GM03348 (cell line): ENCODE data around the gene KCNIP3.
"Not testable (repeated sequence)": the region's sequence is repeated elsewhere in the genome, so short reads cannot be mapped to it uniquely, and the experiment has no call there.

Experiments used
- DNase-seq: peaks from one replicate; pipeline ENCODE4 v3.0.0; 2012; ENCODE audit warnings: low spot score

The KCNIP3 gene

GRCh38 chr2:95386031-95386430 lies 88.9 kb downstream of the KCNIP3 start:
- DNase-seq = no peak

GRCh38 chr2:95387358-95387757 lies 90.2 kb downstream of the KCNIP3 start:
- DNase-seq = no peak

- no peak for DNase-seq
These were observed 91.0 kb downstream of the KCNIP3 start for GRCh38 chr2:95388091-95388692.

GRCh38 chr2:95388856-95389244 lies 91.7 kb downstream of the KCNIP3 start:
- DNase-seq = no peak

GRCh38 chr2:95389245-95390119 lies 92.3 kb downstream of the KCNIP3 start:
- peak; percentile 93 for DNase-seq

- DNase-seq = no peak
These were observed 93.2 kb downstream of the KCNIP3 start for GRCh38 chr2:95390272-95390880.

DNA sequence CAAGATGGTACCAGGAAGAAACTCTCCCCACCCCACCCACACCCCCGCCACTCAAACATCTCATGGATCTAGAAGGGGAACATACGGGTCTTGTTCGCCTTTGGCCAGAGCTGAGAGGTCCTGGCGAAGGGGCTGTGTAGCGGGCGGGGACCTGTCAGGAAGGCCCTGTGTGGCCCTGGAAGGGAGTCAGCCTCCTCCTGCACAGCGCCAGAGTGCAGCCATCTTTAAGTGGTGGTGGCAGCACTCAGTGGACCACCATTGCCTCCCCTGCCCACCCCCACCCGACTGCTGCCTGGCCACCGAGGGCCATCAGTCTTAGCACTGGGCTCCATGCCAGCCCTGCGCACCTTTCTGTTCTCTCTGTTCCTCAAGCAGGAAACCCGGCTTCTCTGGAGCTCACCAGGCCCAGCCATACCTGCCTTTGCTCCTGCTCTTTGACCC lies 93.8 kb downstream of the KCNIP3 start:
- DNase-seq = no peak

- DNase-seq = no peak
These were observed 94.6 kb downstream of the KCNIP3 start for GRCh38 chr2:95391641-95392310.

- DNase-seq = no peak
These were observed 95.2 kb downstream of the KCNIP3 start for GRCh38 chr2:95392320-95392719.

DNA sequence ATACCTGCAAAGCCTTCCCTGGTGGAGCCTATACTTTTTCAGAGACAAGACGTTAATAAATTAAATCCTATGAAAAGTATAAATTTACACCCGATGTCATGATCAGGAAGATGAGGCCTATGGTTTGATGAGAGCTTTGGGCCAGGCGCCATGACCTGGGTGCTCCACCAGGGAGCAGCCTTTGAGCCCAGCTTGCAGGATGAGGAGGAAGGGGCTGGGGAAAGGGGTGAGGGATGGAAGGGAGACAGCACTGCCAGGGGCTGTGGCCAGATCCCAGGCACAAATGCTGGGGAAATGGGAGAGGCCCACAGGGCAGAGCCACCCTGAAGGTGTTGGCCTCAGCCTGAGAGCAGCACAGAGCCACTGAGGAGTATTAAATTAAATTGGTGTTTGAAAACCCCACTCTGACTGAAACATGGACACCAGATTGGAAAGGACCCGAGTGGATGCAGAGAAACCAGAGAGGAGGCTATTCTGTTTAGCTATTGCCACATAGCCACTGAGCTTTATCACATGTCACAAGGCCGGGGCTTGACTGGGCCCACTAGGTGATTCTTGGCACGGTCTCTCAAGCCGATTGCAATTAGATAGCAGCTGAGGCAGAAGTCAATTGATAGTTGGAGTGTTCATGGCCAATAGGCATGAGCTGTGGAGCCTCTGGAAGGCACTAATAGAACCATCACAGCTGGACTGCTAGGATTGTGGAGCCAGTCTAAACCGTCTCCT lies 95.7 kb downstream of the KCNIP3 start:
- DNase-seq = no peak

GRCh38 chr2:95393901-95394300 lies 96.8 kb downstream of the KCNIP3 start:
- no peak for DNase-seq

- no peak for DNase-seq
These were observed 101.9 kb downstream of the KCNIP3 start for GRCh38 chr2:95399061-95399460.

GRCh38 chr2:95401480-95401879 lies 104.3 kb downstream of the KCNIP3 start:
- DNase-seq = no peak

DNA sequence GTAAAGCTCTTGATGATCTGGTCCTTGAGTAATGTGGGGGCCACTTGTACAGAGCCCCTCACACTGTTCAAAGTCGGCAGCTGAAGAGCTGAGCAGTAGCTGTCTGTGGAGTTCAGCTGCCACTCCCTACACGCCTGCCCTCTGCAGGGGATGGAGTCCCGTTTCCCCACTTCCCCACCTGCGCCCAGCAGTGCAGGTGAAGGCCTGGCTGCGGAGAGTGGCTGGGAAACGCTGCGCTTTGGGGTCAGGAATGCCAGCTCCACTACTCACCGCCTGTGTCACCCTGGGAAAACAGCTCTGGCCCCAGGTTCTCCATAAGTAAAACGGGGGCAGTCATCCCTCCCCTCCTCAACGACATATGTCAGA lies 104.8 kb downstream of the KCNIP3 start:
- not testable (repeated sequence) for DNase-seq

DNA sequence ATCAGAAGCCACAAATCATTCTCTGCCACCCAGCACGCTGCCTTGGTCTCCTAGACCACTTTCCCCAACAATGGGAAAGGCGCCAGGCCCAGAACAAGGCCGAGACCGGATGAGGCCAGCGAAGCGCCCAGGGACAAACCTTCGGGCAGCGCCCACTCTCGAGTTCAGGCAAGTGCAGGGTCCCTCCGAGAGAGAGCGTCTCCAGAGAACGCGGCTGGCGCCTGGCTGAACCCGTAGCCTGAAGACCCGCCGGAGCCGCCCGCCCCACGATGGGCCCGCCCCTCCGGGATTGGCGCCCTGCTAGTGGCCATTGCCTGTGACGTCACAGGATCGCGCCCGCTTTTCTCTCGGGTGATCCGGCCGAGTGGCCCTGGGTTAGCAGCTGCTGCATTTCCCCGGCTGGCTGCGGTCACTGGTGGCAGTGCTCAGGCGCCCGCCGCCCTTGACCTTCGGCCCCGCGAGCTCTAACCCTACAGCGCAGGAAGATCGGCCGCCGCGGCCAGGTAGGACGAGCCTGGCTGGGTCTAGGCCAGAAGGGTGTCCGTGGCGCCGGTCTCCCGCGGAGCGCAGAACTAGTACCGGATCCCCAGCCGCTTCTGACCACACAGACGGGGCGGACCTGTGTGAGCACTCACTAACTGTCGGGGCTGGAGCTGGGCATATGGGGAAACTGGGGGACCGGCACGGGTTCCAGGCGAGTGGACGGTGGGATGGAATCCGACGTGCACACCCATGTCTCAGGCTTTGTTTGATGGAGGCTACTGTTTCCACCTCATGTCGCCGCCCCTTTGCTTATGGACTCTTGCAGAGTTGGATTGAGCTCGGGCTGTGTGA lies 105.4 kb downstream of the KCNIP3 start, which contains the start of gene FAHD2A:
Gene FAHD2A, plus strand, starts transcription at position 339 of the 834 bp plus-strand sequence. CDS start 2,851 bp downstream, outside the sequence.
- DNase-seq = peak; percentile 99

DNA sequence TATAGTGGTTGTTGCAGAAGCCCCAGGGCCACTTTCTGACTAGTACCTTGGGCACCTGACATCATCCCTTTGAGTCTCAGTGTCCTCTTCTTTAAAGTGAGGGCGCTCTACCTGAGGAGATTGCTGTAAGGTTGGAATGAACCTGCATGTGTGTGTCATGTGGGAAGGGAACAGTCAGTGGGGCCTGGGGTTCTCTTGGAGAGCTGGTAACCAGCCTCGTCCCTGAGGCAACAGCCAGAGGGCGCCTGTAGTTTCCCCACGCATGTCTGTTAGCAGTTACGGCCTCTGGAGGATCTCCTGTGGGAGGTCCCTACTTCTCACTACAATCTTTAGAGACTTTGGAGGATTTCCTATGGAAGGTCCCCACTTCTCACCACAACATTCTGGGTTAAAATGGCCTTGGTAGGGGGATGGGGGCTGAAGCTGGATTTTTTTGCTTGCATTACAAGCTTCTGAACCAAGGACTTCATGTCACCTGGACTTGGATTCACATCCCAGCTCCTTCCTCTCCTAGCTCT lies 106.1 kb downstream of the KCNIP3 start:
- peak; percentile 43 for DNase-seq

DNA sequence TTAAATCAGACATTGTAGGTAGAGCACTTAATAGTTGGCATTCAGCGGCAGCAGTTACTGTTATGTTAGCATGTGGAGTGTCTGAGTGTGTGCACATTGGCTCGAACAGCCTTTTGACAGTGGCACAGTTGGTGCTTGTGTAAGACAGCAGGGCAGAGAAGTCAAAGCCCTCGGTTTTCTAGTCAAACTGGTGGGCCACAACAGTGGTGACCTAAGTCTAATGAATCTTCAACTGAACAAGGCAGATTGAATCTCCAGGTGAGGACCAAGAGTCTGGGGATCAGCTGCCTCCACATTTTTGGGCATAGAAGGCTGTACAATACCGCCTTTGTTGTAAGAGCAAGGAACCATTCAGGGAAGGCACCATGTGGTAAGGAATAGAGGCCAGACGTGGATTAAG lies 106.7 kb downstream of the KCNIP3 start:
- not testable (repeated sequence) for DNase-seq

DNA sequence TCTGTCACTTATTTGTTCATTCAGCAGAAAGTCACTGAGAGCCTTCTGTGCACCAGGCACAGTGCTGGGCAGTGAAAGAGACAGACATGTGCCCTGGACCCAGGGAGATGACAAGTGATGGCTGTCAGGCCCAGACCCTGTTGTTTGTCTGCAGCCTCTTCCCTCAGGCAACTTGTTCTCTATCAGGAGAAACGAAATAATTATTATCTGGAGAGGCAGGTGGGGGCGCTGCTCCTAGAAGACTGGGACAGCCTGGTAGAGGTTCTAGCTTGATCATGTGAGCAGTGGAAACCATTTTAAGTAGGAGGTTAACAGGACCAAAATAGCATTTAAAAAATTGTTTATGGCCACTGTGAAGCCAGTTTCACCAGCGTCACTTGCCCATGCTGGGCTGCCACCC lies 107.5 kb downstream of the KCNIP3 start:
- not testable (repeated sequence) for DNase-seq

GRCh38 chr2:95411239-95411638 lies 114.1 kb downstream of the KCNIP3 start:
- not testable (repeated sequence) for DNase-seq

- DNase-seq = peak; percentile 81
These were observed 117.0 kb downstream of the KCNIP3 start for GRCh38 chr2:95414015-95414594.
